Measurements from ENCODE around the gene SECTM1. TPM values are rescaled to one million over a fixed set of nuclear protein-coding genes. Genes with fewer than 3 reads are reported as not detected.
"Not testable (repeated sequence)": the region's sequence is repeated elsewhere in the genome, so short reads cannot be mapped to it uniquely, and the experiment has no call there.

SECTM1 gene
- total RNA-seq, 1 donor from 2014 or later = 3.0 TPM

DNA sequence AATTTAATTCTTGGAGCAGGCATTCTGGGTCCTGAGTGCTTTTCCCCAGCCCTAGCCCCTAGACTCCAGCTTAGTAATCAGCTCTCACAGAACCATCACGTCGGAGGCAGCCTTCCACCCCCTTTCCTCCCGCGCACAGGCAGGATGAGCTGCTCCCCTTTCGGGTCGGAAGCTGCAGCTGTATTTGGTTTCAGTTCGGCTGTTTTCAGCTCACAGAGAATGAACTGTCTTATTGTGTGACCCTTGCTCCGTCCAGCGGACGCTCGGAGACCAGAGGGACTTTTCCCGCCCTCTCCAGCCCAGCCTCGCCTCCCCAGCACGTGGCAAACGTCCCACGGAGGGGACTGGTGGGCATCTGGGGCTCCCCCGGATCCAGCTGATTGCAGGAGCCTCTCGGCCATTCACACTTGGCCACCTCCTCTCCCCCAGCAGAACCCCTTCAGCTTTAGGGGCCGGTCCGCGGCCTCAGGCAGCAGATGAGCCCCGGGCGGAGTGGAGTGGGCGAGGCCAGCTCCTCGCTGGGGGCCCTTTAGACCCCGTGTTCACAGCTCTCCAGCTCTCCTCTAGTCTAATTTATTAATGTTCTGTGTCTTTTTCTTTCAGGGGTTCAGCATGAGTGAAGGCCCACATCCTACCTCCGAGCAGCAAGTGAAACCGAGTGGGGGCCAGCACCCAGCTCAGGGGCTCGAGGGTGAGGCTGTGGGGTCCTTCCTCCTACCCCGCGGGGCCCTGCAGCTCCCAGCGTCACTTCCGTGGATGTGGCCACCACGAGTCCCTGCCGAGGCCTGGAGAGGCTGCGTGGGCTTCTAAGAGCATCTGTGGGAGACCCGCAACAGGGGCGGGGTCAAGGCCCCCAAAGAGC, 37.1 kb upstream of the SECTM1 start:
- no peak for DNase-seq (ENCODE audit: low spot score)
- peak; percentile 82 for ATAC-seq

DNA sequence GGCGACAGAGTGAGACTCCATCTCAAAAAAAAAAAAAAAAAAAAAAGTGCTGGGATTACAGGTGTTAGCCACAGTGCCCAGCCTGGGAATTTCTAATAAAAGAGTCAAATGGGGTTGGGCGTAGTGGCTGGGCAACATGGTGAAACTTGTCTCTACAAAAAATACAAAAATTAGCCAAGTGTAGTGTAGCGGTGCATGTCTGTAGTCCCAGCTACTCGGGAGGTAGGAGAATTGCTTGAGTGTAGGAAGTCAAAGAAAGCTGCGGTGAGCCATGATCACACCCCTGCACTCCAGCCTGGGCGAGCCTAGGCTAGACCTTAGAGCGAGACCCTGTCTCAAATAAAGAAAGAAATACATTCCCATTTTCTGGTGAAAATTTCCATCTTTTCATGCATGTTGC, 35.6 kb upstream of the SECTM1 start:
- DNase-seq (ENCODE audit: low spot score) = no peak
- no peak for ATAC-seq

DNA sequence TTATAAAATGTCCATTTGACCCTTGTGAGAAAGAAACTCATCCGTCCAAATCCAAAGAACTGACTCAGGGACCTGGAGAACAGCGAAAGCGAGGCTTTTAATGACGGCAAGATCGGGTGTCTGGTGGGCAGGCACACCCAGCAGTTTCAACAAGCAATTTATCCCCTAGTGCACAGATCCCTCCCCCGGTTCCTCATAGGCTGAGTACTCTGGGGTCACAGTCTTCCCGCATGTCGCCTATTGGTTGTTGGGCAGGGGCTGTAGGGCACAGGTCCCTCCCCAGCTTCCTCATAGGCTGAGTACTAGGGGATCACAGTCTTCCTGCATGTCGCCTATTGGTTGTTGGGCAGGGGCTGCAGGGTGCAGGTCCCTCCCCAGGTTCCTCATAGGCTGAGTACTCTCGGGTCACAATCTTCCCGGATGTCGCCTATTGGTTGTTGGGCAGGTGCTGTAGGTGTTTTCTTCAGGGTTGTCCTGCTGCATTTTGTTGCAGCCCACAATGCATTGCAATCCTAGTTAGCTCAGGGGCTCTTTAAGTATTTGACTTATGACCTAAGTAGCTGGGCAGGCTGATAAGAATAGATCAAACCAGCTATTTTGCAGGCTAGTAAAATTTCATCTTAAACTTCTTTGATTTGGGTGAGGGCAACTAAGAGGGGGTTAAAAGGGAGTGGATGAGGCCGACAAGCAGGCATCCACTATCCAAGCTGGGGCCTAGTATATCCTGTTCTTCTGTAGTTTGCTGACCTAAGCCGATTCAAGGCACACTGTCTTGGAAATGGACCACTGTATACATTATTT, 34.4 kb upstream of the SECTM1 start:
- ATAC-seq = no peak
- DNase-seq (ENCODE audit: low spot score) = no peak

DNA sequence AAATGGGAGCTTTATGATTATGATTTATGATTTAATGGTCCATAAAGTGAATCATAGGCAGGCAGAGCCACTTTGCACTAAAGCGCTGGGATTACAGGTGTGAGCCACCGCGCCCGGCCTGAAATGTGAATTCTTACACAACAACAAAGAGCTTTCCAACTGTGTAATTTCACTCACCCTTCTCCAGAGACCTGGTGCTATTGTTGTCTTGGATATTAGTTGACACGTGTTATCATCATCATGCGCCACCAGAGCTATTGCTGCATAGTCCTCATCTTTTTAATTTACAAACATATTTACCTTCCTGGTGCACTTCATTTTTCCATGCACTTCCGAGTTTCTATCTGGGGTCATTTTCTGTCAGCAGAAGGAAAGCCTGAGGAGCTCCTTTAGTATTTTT, 33.2 kb upstream of the SECTM1 start:
- DNase-seq (ENCODE audit: low spot score) (no peak), ATAC-seq (no peak)

DNA sequence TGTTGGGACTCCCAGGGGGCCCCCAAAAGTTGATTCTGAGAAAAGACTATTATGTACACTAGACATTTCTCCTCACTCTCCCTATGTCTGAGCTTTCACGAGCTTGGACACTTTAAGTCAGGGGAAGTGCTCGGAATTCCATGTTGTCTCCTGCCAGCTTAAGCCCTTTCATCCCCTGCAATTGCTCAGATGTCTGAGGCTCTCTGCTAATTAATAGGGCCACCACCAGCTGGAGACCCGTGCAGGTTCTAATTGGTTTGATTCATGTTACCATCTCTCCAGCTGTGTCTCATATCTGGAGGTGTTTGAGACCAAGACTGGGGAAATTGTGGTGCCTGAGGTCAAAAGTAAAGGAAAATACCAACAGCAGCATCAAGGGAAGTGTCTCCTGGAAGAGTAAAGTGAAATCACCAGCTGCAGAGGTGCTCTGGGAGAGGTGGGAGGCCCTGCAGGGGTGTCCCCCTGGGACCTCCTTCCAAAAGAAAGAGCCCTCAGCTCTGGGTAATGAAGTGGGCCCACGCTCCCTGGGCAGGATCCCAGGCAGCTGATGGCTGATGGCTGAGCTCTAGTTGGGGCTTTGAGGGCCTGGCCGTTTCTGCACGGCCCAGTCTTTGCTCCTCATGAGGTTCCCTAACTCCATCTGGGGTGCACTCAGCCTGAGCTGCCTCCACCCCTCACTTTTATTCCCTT, 32.2 kb upstream of the SECTM1 start:
- no peak for DNase-seq (ENCODE audit: low spot score)
- no peak for ATAC-seq

DNA sequence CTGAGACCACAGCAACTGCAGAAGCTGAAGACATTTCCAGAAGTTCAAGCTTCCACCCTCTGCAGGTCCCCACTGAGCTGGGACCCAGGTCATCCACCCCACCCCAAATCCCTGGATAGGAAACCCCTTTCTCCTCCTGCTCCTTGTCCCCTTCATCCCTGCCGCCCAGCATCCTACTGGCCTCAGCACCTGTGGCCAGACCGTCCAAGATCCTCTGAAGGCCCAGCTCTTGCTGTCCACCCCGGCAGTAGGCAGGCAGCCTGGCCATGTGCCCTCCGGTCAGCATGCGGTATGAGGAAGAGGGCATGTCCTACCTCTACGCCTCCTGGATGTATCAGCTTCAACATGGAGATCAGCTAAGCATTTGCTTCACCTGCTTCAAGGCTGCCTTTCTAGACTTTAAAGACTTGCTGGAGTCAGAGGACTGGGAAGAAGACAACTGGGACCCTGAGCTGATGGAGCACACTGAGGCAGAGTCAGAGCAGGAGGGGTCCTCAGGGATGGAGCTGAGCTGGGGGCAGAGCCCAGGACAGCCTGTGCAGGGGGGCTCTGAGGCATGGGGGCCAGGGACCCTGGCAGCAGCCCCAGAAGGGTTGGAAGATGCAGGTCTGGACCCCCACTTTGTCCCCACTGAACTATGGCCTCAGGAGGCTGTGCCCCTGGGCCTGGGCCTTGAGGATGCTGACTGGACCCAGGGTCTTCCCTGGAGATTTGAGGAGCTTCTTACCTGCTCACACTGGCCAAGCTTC, 28.5 kb upstream of the SECTM1 start:
- DNase-seq (ENCODE audit: low spot score) = no peak
- no peak for ATAC-seq

DNA sequence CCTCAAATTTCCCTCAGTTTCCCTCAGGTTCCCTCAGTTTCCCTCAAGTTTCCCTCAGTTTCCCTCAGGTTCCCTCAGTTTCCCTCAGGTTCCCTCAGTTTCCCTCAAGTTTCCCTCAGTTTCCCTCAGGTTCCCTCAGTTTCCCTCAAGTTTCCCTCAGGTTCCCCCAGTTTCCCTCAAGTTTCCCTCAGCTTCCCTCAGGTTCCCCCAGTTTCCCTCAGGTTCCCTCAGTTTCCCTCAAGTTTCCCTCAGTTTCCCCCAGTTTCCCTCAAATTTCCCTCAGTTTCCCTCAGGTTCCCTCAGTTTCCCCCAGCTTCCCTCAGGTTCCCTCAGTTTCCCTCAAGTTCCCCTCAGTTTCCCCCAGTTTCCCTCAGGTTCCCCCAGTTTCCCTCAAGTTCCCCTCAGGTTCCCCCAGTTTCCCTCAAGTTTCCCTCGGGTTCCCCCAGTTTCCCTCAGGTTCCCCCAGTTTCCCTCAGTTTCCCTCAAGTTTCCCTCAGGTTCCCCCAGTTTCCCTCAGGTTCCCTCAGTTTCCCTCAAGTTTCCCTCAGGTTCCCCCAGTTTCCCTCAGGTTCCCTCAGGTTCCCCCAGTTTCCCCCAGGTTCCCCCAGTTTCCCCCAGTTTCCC, 26.0 kb upstream of the SECTM1 start:
- ATAC-seq; DNase-seq (ENCODE audit: low spot score): not testable (repeated sequence)

DNA sequence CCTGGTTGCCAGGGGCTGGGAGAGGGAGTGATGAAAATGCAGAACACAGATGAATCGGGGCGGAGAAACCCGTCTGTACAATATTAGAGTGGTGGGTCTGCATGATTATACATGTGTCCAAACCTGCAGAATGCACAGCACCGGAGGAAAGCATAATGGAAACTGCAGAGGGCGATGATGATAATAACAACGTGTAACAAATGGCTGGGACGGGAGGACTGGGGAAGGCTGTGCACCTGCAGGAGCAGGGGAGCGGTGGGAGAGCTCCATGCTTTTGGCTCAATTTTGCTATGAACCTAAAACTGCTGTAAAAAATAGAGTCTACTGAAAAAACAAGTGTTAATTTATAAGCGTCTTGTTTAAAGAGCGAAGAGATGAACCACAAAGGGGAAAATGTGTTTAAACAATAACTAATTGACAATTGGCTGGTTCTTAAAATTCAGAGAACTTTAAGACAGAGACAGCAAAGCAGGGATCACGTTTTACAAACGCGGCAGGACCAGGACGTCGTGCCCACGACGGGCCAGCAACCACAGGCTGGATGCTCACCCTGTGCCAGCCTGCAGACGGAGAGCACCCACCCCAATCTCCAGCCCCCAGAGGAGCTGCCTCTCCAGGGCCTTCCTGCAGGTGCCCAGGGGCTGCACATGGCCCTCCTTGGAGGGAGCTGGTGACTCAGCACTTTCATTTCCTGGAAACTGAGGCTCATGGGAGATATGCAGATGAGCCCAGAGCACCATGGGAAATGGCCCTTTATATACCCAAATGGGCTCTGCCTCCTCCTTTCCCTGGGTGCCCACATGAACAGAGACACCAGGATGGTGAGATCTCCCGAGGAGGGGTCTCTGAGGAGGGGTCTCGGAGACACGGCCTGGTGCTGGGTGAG, 25.1 kb upstream of the SECTM1 start, which contains the start of gene TEX19:
TSS of gene TEX19 (plus strand) at position 783 of the 886 bp plus-strand sequence. CDS start 2,904 bp downstream, outside the sequence.
- DNase-seq (ENCODE audit: low spot score) = no peak
- no peak for ATAC-seq

DNA sequence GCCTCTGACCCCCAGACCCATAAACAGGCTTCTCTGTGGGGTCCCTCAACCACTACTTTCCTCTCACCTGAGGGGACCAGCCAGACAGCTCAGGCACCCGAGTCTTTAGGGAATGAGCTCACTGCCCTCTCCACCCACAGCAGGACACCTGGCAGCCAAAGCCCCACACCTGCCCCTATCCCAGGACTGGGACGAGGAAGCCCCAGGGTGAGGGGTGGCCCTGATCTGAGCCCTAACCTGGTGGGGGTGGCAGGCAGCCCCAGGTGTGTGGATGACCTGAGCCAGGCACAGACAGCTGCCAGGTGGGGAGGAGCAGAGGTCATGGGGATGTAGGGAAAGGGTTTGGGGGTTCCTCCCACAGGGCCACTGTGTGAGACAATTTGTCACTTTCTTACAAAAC, 23.8 kb upstream of the SECTM1 start:
- no peak for DNase-seq (ENCODE audit: low spot score)
- no peak for ATAC-seq

DNA sequence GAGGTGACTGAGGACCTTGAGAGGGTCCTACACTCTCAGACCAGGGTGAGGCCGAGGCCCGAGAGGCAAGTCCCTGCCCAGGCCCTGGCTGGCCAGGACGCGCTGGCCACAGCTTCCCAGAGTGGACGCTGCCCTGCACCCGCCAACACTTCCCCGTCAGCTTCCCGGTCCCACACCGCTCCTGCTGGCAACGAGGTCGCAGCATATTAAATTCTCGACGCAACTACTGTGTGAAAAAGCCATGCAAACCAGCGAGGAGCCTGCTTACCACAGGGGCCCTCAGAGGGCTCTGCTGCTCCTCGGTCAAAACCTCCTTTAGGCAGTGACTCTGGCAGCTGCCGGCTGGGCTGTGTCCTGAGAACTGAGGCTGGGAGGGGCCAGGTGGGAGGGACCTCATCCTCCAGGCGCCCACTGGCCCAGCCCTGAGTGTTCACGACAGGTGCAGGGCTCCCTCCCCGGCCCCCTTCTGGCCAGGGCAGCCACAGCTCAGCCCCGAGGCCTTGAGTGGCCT, 23.3 kb upstream of the SECTM1 start:
- ATAC-seq = no peak
- no peak for DNase-seq (ENCODE audit: low spot score)

DNA sequence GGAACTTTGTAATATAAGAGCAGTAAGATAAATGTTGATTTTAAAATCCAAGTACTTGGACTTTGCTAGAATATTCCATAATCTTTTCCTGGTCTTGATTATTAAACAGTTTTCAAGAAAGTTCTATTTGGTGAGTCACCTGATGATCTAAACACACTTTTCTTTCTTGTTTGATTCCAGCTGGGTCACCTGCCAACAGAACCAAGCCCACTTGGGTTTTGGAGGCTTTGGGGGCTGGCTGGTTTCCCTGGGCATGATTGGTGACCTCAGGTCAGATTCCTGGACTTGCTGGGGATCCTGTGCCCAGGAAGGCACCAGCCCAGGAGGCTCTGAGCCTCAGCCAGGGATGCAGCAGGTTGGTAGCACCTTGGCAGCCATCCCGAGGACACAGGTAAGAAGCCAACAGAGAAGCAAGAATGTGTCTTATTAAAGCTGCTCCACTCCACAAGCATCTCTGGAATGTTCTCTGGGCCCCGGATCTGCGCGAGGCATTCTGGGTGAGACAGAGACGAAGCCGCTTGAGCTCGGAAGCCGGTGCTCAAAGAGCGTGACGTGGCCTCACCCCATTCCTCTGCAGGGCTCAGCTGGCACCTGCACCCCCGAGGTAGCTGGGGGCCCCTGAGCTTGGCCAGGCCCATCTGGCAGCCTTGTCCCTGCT, 22.3 kb upstream of the SECTM1 start:
- ATAC-seq (peak; percentile 55), DNase-seq (ENCODE audit: low spot score) (no peak)

DNA sequence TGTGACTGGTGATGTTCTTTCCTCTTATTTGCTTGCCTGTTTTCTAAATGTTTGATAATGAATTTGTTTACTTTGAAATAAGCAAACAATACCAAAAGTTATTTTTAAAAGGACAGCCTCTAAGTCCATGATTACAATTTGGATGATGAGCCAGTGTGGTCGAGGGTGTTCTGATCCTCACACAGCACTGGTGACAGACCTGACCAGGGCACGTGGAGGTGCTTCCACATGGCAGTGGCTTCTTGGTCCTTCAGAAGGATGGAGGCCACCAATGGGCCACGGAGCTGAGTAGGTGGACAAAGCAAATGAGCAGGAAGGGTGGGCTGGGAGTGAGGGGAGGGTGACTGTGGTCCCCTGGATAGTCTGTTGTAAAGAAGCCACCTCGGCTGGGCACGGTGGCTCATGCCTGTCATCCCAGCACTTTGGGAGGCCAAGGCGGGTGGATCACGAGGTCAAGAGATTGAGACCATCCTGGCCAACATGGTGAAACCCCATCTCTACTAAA, 21.3 kb upstream of the SECTM1 start:
- ATAC-seq (no peak), DNase-seq (ENCODE audit: low spot score) (no peak)

DNA sequence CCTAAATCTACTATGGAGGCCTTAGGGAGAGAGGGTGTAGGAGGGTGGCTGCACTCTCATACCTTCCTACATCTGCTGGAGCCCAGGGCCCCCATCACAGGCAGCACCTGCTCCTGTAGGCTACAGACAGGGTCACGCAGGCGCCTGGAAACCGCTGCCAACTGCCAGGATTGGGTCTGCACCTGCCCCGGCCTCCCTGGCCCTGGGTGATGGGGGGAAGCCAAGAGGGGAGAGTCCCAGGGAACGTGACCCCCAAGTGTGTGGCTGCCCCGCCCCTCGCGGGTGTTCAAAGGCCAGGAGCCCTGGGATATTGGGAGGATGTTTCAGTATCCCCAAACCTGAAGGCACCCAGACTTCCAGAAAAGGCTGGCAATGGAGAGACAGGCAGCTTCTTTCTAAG, 19.9 kb upstream of the SECTM1 start:
- DNase-seq (ENCODE audit: low spot score) (no peak), ATAC-seq (no peak)

DNA sequence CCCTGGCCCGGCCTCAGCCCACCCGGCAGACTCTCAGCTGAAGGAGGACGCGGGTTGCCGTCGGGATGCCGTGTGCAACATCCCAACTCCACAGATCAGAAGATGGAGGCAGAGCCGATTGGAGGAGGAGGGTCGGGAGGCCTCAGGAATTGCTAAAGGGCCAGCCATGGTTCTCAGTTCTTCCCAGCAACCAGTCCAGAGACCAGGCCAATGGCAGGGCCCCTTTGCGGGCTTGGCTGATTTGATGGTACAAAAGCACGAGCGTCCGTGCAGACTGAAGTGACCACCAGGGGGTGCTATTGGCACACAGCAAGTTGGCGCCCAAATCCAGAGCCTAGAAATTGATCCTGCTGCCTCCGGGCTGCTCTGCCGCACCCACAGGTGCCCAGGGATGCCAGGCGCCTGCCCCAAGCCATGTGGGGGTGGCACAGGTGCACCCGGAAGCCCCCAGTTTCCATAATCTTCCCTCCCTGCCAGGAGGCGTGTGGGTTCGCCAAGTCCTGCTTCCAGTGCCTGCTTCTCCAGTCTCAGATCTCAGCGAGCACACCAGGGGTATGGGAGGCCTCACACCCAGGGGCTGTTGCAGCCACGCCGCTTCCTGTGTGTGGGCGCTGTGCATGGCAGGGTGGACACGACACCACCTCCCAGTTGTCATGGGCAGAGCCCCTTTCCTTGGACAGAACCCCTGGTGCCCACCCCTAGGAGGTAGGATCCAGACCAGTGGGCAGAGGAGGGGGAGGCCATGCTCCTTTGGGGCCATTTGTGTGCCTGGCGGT, 18.3 kb upstream of the SECTM1 start:
- ATAC-seq (peak; percentile 94), DNase-seq (ENCODE audit: low spot score) (peak; percentile 85)

DNA sequence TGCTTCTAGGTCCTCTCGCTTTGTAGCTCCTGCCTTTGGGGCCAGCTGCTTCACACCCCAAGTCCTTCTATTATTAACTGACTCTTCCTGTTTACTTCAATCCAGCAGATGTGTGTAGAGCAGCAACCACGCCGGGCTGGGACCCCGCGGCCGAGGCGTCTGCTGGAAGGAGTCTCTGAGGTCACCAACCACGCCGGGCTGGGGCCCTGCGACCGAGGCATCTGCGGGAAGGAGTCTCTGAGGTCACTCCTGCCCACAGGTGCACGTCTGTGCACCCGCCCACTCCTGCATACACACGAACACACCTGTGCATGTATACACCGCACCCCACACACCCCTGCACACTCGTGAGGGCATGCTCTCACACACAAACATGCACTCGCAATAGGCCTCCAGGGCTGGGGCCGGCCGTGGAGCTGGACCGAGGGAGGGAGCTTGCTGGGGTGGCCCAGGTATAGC, 17.7 kb upstream of the SECTM1 start:
- ATAC-seq (peak; percentile 3), DNase-seq (ENCODE audit: low spot score) (no peak)

DNA sequence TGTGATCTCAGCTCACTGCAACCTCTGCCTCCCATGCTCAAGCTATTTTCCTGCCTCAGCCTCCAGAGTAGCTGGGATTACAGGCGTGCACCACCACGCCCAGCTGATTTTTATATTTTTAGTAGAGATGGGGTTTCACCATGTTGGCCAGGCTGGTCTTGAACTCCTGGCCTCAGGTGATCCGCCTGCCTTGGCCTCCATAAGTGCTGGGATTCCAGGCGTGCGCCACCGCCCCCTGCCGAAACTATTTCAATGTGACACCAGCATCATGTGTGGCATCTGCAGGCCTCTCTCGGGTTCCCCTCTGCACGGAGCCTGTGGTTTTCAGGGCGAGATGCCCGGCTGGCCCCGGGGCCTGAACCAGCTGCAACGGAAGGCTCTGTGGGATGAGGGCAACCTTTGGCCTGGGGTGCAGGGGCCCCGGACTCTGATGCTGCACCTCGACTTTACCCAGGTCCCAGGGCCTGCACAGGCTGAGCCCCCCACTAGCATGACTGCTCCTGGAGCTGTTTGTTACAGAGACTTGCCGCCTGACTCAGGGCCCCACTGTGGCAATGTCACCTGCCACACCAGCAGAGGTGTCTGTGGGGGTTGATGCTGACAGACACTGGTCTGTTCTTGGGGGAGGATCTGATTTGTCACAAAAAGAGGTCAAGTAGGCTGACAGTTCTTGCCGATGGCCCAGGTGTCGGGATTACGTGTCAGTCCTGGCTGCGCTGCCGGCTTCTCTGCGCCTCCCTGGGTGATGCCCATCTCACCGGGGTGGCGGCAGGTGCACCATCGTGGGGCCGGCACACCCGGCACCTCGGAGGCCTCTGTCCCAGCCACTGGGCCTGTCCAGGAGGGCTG, 16.8 kb upstream of the SECTM1 start:
- ATAC-seq (no peak), DNase-seq (ENCODE audit: low spot score) (no peak)
